Measurements from ENCODE around the gene TRIP4. TPM values are rescaled to one million over a fixed set of nuclear protein-coding genes. Genes with fewer than 3 reads are reported as not detected.

Gene TRIP4
- total RNA-seq, 1 experiment from 2014 or later, result 6.0 TPM

GRCh38 chr15:64461721-64462162, 74.1 kb downstream of the TRIP4 start:
- DNase-seq (no peak), ATAC-seq (no peak)
- Histone ChIP-seq H3K9me3 (ENCODE audit: low read length) (no peaks in the 10 kb centered on the region), H3K27me3 (ENCODE audit: low read length) (no peaks in the 10 kb centered on the region), H3K27ac (ENCODE audit: low read length) (peak overlapping the region; percentile 8; the same call in 1 of the 2 replicates), H3K36me3 (ENCODE audit: low read depth, low read length) (no peaks in the 10 kb centered on the region), H2AFZ (ENCODE audit: low read length) (peak overlapping the region; percentile 54), H3K4me3 (ENCODE audit: low read length) (peak overlapping the region; percentile 68), H4K20me1 (ENCODE audit: low read length) (peaks cover 10% of the 10 kb centered on the region; the same call in 1 of the 2 replicates), H3K4me2 (ENCODE audit: low read length) (peak overlapping the region; percentile 78), H3F3A (ENCODE audit: low read length, unreplicated experiment) (no peaks in the 10 kb centered on the region), H3K79me2 (ENCODE audit: low read length) (peaks cover 48% of the 10 kb centered on the region), H3K9ac (ENCODE audit: low read length) (peak overlapping the region; percentile 4; the same call in 1 of the 2 replicates), H3K4me1 (ENCODE audit: insufficient read depth, low read length) (peaks cover 24% of the 10 kb centered on the region), H3K9me2 (replicated peaks; ENCODE audit: low read length) (no peaks in the 10 kb centered on the region)
- intact Hi-C loops (cut with micrococcal nuclease), result no loop called here
- BruUV-seq (replicated peaks), result TSS peak; percentile 25
- POLR2A ChIA-PET (ENCODE audit: unreplicated experiment), result no interaction called here
- TF ChIP-seq EZH2 (IDR thresholded peaks at IDR 0.05; ENCODE audit: low read length, unreplicated experiment) (no peak), CTCF (conservative IDR thresholded peaks at IDR 0.05; ENCODE audit: low read depth, low read length) (no peak), EZH2phosphoT487 (IDR thresholded peaks at IDR 0.05; ENCODE audit: borderline replicate concordance, low read length) (no peak)
- CTCF ChIA-PET, result no interaction called here

GRCh38 chr15:64462492-64462891, 74.9 kb downstream of the TRIP4 start:
- Histone ChIP-seq H3K9me2 (replicated peaks; ENCODE audit: low read length) (no peaks in the 10 kb centered on the region), H3K36me3 (ENCODE audit: low read depth, low read length) (no peaks in the 10 kb centered on the region), H3K79me2 (ENCODE audit: low read length) (peaks cover 56% of the 10 kb centered on the region), H3K4me3 (ENCODE audit: low read length) (peak overlapping the region; percentile 68; the same call in 1 of the 2 replicates), H2AFZ (ENCODE audit: low read length) (no peak overlapping the region), H3K9ac (ENCODE audit: low read length) (no peak overlapping the region), H3K4me2 (ENCODE audit: low read length) (peak overlapping the region; percentile 78; the same call in 1 of the 2 replicates), H3K4me1 (ENCODE audit: insufficient read depth, low read length) (peaks cover 24% of the 10 kb centered on the region), H3K9me3 (ENCODE audit: low read length) (no peaks in the 10 kb centered on the region), H3K27me3 (ENCODE audit: low read length) (no peaks in the 10 kb centered on the region), H3K27ac (ENCODE audit: low read length) (no peak overlapping the region), H3F3A (ENCODE audit: low read length, unreplicated experiment) (no peaks in the 10 kb centered on the region), H4K20me1 (ENCODE audit: low read length) (peaks cover 10% of the 10 kb centered on the region; the same call in 1 of the 2 replicates)
- CTCF ChIA-PET, result no interaction called here
- intact Hi-C loops (cut with micrococcal nuclease), result no loop called here
- POLR2A ChIA-PET (ENCODE audit: unreplicated experiment), result no interaction called here
- DNase-seq (no peak), ATAC-seq (no peak)
- BruUV-seq (replicated peaks), result no TSS peak
- no peak for TF ChIP-seq EZH2phosphoT487 (IDR thresholded peaks at IDR 0.05; ENCODE audit: borderline replicate concordance, low read length)
- TF ChIP-seq CTCF (conservative IDR thresholded peaks at IDR 0.05; ENCODE audit: low read depth, low read length), result no peak
- TF ChIP-seq EZH2 (IDR thresholded peaks at IDR 0.05; ENCODE audit: low read length, unreplicated experiment), result no peak

- intact Hi-C loops (cut with micrococcal nuclease), result no loop called here
- Histone ChIP-seq H3K4me2 (ENCODE audit: low read length) (no peak overlapping the region), H3K9me2 (replicated peaks; ENCODE audit: low read length) (no peaks in the 10 kb centered on the region), H3K9me3 (ENCODE audit: low read length) (no peaks in the 10 kb centered on the region), H3F3A (ENCODE audit: low read length, unreplicated experiment) (no peaks in the 10 kb centered on the region), H3K9ac (ENCODE audit: low read length) (no peak overlapping the region), H3K36me3 (ENCODE audit: low read depth, low read length) (no peaks in the 10 kb centered on the region), H3K27ac (ENCODE audit: low read length) (no peak overlapping the region), H3K79me2 (ENCODE audit: low read length) (peaks cover 62% of the 10 kb centered on the region), H2AFZ (ENCODE audit: low read length) (no peak overlapping the region), H3K4me1 (ENCODE audit: insufficient read depth, low read length) (peaks cover 23% of the 10 kb centered on the region), H3K4me3 (ENCODE audit: low read length) (no peak overlapping the region), H3K27me3 (ENCODE audit: low read length) (no peaks in the 10 kb centered on the region), H4K20me1 (ENCODE audit: low read length) (peaks cover 10% of the 10 kb centered on the region; the same call in 1 of the 2 replicates)
- ATAC-seq (no peak), DNase-seq (no peak)
- TF ChIP-seq EZH2 (IDR thresholded peaks at IDR 0.05; ENCODE audit: low read length, unreplicated experiment) (no peak), CTCF (conservative IDR thresholded peaks at IDR 0.05; ENCODE audit: low read depth, low read length) (no peak), EZH2phosphoT487 (IDR thresholded peaks at IDR 0.05; ENCODE audit: borderline replicate concordance, low read length) (no peak)
- CTCF ChIA-PET, result no interaction called here
- POLR2A ChIA-PET (ENCODE audit: unreplicated experiment), result no interaction called here
- BruUV-seq (replicated peaks), result no TSS peak
Observed at GRCh38 chr15:64464276-64465005, 76.8 kb downstream of the TRIP4 start.
